Stomach (tissue), 4 donors: ENCODE data around the gene GPR158.

Experiments
- EP300 ChIP-seq: sonication (generic); formaldehyde crosslinking; IDR thresholded peaks from one replicate; pipeline ENCODE4 v1.6.1; 2017; ENCODE audit warnings: antibody characterized with exemption
- TF ChIP-seq, protein P1 (sequence below), 7 experiments: fragments of 450-650 bp in 4 of 7; fragments of 200-600 bp in 3 of 7; sonication (generic) in 3 of 7; IDR thresholded peaks; one replicate each; pipeline ENCODE4 v1.5.1; 2016 to 2019; ENCODE audit warnings: antibody characterized with exemption in 7 of 7, control low read depth in 2 of 7, mild to moderate bottlenecking in 1 of 7

DNA sequence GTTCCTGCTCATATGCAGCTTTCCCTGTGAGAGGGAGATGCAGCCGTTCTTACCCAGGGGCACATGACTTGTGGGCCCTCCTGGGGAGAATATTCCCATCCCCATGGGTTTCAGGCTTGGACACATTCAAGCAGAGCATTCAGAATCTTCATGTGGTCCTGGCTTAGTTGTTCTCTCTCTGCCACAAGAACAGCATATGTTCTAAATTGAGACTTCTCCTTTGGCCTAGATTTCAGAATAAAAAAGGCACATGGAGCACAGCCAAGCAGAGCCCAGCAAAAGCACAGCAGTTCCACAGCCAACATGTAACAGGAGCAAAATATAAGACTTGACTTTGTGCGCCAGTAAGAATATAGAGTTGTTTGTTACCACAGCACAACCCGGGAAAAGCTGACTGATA, 452.8 kb downstream of the GPR158 start:
- TF ChIP-seq, protein P1, sequence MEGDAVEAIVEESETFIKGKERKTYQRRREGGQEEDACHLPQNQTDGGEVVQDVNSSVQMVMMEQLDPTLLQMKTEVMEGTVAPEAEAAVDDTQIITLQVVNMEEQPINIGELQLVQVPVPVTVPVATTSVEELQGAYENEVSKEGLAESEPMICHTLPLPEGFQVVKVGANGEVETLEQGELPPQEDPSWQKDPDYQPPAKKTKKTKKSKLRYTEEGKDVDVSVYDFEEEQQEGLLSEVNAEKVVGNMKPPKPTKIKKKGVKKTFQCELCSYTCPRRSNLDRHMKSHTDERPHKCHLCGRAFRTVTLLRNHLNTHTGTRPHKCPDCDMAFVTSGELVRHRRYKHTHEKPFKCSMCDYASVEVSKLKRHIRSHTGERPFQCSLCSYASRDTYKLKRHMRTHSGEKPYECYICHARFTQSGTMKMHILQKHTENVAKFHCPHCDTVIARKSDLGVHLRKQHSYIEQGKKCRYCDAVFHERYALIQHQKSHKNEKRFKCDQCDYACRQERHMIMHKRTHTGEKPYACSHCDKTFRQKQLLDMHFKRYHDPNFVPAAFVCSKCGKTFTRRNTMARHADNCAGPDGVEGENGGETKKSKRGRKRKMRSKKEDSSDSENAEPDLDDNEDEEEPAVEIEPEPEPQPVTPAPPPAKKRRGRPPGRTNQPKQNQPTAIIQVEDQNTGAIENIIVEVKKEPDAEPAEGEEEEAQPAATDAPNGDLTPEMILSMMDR (IDR thresholded peaks at IDR 0.05) = no peak
- TF ChIP-seq EP300 = no peak
